Retinal pigment epithelial cell (primary cell): ENCODE measurements around the gene NTPCR.

Experiments
- DNase-seq: peaks from one replicate; pipeline ENCODE4 v3.0.0-alpha.2; 2010; ENCODE audit warnings: low read depth
- H3K4me3 ChIP-seq: 2 replicates; pipeline ENCODE4 v1.5.1; 2011; ENCODE audit warnings: mild to moderate bottlenecking, low read length, control low read depth, moderate library complexity
- TF ChIP-seq, protein P1 (sequence below): conservative IDR thresholded peaks from 2 replicates; pipeline ENCODE4 v1.5.1; 2011; ENCODE audit warnings: low read depth, low read length, control low read depth, inconsistent platforms

Gene NTPCR

GRCh38 chr1:232986527-232986922, 36.1 kb downstream of the NTPCR start:
- H3K4me3 ChIP-seq = no peak overlapping the region
- DNase-seq = no peak
- TF ChIP-seq, protein P1, sequence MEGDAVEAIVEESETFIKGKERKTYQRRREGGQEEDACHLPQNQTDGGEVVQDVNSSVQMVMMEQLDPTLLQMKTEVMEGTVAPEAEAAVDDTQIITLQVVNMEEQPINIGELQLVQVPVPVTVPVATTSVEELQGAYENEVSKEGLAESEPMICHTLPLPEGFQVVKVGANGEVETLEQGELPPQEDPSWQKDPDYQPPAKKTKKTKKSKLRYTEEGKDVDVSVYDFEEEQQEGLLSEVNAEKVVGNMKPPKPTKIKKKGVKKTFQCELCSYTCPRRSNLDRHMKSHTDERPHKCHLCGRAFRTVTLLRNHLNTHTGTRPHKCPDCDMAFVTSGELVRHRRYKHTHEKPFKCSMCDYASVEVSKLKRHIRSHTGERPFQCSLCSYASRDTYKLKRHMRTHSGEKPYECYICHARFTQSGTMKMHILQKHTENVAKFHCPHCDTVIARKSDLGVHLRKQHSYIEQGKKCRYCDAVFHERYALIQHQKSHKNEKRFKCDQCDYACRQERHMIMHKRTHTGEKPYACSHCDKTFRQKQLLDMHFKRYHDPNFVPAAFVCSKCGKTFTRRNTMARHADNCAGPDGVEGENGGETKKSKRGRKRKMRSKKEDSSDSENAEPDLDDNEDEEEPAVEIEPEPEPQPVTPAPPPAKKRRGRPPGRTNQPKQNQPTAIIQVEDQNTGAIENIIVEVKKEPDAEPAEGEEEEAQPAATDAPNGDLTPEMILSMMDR = no peak

GRCh38 chr1:232987046-232987773, 36.8 kb downstream of the NTPCR start:
- TF ChIP-seq, protein P1 = no peak
- no peak overlapping the region for H3K4me3 ChIP-seq
- DNase-seq = no peak

DNA sequence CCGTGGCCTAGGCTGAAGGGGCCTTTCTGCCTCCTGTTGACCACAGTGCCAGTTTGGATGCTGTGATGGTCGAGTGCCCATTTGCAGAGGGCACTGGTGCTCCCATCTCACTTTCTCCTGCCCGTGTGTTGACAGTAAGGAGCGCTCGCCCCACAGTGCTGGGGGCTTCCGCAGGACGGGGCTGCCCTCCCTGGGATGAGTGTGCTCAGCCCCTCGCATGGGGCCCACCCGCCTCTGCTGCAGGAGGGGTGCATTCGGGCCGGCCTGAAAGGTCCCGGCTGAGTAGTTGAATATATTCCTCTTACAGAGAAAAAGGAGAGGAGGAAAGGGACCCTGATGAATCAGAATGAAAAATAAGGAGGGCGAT, 37.3 kb downstream of the NTPCR start:
- H3K4me3 ChIP-seq = no peak overlapping the region
- TF ChIP-seq, protein P1 = no peak
- no peak for DNase-seq

DNA sequence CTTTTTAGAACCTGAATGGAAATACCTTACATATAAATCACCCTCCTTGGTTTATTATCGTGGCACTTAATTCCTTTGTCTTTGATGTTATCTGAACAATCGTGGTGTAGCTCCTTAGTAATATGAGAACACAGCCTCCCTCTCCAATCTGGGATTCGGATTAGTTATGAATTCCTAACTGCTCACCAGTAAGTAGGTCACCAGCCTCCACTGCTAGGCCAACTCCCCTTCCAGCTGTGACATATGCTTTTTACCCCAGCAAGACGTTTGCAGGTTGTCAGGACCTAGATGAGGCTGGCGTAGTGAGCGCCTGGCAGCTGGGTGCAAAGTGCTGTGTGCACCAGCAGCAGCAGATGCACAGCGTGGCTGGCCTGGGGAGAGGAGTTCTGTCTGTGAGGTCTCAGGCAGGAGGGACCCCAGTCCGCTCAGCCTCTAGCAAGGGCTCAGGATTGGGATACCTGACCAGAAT, 38.2 kb downstream of the NTPCR start:
- H3K4me3 ChIP-seq = no peak overlapping the region
- DNase-seq = peak; percentile 96
- TF ChIP-seq, protein P1 = no peak

DNA sequence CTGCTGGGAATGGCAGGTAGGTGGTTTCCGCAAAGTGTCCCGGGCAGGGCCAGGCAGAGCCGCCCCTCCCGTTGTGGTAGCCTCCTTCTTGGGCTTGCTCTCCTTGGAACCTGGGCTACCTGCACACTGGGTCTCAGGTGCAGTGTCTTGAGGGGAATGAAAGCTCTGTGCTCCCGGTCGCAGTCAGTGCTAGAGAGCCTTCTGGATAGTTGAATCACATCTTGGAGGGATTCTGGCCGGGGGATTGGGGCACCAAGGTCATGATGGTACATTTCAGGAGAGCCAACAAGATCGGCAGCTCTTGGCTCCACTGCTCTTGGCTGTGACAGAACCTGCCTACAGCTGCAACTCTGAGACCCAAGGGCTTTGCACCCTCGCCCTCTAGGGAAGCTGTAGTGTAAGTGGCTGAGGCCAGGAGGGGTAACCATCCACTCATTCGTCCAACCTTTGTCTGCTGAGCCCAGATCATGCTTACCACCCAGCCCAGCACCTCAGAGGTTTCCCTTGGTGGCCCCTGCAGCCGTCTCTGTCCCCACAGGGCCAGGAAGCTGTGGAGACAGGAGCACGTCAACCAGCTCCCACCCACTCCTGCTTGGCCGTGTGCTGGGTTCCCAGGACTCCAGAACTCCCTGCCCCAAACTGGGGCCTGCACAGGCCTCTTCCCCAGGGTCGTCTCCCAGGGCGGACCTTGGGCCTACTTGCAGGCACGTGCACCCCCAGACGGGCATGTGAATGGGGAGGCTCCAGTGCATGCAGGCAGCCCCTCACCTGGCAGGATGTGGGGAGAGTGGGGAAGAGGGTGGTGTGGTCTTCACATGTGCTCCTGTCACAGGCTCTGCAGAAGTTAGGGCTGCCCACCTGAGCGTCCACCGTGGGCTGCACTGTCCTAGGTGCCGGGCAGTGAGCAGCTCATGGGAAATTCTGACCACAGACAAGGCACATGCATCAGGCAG, 40.0 kb downstream of the NTPCR start:
- TF ChIP-seq, protein P1 = no peak
- no peak for DNase-seq
- no peak overlapping the region for H3K4me3 ChIP-seq

GRCh38 chr1:232991238-232991637, 40.8 kb downstream of the NTPCR start:
- TF ChIP-seq, protein P1 = no peak
- no peak overlapping the region for H3K4me3 ChIP-seq
- DNase-seq = no peak
